GM08714 (cell line): ENCODE measurements around the gene SLC7A5.
"Not testable (repeated sequence)": the region's sequence is repeated elsewhere in the genome, so short reads cannot be mapped to it uniquely, and the experiment has no call there.

Source experiments
- H3K4me3 ChIP-seq: fragments of 200-500 bp; sonication (Bioruptor generic); 2 replicates; pipeline ENCODE4 v1.5.1; 2014; ENCODE audit warnings: mild to moderate bottlenecking, low read length, inconsistent platforms
- ZNF274 ChIP-seq: IDR thresholded peaks from 2 replicates; pipeline ENCODE4 v1.6.1; 2012; ENCODE audit warnings: mild to moderate bottlenecking, low read depth, low read length

The SLC7A5 gene

DNA sequence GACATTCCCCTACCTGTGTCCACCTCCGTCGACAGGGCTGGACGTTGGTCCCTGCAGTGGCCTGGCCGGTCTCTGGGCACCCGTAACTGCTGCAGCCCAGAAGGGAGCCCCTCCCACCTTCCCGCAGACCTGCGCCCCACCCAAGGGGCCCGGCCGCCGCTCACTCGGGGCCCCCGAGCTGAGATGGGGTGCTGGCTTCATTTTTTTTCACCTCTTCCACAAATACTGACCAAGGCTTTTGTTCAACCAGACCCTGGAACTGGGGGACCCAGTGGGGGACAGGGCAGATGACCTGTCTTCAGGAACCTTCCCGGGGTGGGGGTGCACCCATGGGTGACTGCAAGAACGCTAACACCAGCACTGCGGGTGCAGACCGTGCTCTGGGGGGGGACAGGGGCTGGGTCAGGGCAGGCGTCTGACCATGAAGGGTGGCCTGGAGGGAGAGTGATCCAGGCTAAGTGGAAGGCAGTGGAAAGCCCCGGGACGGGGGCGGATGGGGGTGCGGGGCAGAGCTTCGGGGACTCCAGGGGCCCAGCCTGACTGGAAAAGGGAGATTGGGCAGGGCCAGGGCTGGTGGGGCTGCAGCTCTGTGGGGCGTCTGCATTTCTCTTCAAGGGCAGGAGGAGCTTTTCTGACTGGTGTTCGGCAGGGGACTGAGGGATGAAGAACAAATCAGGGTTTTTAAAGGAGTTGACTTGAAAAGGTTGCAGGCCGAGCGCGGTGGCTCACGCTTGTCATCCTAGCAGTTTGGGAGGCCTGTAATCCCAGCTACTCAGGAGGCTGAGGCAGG lies 42.3 kb downstream of the SLC7A5 start:
- no peak for TF ChIP-seq ZNF274
- H3K4me3 ChIP-seq = no peak overlapping the region

- H3K4me3 ChIP-seq = not testable (repeated sequence)
Observed at GRCh38 chr16:87826407-87826797, 42.9 kb downstream of the SLC7A5 start.

DNA sequence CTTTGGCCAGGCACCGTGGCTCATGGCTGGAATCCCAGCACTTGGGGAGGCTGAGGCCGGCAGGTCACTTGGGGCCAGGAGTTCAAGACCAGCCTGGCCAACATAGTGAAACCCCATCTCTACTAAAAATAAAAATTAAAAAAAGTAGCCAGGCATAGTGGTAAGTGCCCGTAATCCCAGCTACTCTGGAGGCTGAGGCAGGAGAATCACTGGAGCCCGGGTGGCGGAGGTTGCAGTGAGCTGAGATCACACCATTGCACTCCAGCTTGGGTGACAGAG lies 43.5 kb downstream of the SLC7A5 start:
- H3K4me3 ChIP-seq = not testable (repeated sequence)

DNA sequence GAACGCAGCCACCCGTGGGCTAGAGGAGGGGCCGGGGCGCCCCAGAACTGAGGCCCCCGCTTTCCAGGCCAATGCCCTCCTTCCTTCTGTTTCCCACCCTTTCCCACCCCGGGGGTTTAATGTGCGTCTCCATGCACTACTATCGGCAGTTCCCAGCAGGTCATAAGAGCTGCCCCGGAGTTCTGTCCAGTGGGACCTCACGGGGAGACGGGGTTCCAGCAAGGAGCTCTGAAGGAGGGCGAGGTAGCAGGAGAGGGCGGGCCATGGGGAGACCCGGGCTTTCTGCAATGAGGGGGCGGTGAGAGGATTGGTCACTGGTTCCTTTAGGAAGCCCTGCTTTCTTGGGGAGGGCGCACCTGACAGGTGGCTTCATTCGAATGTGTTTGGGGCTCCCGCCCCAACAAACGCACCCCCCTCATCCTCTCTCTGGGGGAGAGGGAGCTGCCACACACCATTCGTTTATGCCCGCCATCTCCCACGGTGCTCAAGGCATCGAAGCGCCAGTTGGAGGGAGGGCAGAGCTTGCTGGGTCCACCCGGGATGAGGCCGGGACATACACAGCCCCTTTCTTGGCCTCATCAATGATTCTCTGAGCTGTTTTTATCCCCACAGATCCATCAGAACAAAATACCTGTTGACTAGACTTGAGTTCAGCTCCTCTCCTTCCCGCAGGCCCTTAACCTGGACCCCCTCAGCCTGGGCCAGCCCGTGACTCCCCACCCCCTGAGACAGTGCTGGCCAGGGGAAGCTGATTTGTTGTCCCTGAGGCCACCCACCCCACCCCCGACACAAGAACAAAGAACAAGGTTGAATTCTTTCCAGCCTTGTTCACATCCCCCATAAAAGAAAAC lies 44.1 kb downstream of the SLC7A5 start:
- no peak for TF ChIP-seq ZNF274
- H3K4me3 ChIP-seq = no peak overlapping the region

DNA sequence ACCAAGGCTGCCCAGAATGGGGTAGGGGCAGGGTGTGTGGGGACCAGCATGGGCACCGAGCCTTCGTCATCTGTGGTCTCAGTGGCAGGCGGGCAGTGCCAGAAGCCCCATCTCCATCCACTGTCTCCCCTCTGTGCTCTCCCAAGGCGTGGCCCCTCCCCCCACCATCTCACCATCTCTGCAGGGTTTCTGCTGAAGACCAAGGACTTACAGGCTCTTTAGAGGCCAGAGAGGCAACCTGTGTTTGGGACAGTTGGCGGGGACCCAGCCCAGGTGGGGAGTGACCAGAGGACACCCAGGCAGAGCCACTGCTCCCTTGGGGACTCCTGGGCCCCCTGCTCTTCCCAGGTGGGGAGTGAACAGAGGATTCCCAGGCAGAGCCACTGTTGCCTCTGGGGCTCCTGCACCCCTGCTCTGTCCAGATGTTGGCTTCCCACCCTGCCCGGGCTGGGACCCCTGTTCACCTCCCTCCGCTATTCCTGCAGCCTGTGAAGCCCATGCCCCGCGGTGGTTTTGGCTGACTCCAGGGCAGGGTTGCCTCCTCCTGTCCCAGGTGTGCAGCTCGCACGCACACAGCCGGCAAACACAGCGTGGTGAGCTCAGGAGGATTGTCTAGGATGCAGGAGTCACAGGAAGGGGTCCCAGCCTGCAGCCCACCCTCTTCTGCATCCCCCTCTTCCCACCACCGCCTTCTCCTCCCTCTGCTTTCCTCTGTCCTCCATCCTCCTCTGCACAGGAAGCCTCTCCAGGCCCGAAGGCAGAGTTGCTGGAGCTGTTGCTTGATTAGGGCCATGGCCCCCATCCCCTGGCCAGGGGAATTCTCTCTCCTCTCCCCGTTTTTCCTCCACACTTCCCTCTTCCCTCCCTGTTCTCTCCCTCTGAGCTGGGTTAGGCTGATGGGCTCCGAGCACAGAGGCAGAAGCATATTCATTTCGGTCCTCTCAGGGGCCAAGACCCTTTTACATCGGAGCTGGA lies 45.0 kb downstream of the SLC7A5 start:
- H3K4me3 ChIP-seq = no peak overlapping the region
- TF ChIP-seq ZNF274 = no peak

DNA sequence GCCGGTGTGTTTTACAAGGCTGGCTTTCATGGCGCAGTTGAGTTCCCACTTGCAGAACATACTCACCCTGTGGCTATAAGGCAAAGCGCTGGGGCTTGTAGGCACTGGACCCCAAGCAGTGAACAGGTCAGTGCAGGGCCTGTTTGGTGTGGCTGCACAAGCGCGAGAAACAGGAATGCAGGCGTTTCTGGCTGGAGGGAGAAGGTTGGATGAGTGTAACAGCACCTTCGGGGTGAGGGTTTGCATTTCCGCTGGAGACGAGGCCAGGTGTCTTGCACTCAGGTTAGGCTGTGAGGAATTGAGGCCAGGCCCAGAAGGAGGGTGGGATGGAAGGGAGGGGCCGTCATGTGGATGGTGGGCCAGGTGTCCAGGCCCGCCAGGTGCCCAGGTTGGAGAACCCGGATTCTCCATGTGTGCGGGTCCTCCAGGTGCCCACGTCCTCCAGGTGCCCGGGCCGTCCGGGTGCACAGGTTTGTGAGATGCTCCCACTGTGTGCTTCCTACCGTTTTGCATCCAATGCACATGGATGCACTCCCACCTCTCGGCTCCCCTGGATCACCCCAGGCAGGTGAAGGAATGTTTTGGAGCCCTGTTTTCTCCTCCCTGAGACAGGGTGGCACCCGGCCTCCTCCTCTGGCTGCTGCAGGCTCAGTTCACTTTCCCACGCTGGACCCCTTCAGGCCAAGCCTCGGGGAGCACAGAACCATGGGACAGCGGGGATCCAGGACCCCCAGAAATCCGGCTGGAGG lies 46.0 kb downstream of the SLC7A5 start:
- TF ChIP-seq ZNF274 = no peak
- no peak overlapping the region for H3K4me3 ChIP-seq

GRCh38 chr16:87822108-87822970 lies 47.0 kb downstream of the SLC7A5 start:
- no peak overlapping the region for H3K4me3 ChIP-seq
- TF ChIP-seq ZNF274 = no peak

DNA sequence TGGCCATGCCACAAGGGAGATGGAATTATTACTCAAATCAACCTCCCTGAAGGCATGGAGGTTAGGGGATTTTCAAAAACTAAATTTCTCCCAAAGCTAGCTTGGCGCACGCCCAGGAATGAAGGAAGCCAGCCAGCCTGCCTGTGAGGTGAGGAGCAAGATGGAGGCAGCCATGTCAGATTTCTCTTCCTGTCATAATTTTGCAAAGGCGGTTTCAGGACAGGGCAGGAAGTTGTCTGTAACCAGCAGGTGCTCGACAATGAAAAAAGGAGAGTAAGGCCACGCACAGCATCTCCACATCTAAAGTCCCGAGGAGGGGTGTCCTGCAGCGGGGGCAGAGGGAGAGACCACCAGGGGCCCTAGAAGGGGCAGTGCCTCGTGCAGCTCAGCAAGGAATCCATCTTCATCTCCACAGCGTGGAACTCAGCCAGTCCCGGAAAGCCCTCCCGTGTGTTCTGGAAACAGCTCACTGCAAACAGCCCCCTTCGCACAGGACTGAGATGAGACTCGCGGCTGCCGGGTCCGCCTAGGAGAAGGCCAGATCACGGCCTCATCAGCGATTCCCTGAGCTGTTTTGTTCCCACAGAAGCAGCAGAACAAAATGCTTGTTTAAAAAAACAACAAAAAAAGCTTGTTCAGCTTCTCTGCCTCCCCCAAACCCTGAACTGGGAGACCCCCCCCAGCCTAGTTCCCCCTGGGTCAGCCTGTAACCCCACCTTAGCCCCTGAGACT lies 47.8 kb downstream of the SLC7A5 start:
- TF ChIP-seq ZNF274 = no peak

GRCh38 chr16:87819983-87820382 lies 49.3 kb downstream of the SLC7A5 start:
- TF ChIP-seq ZNF274 = no peak

More for the DNA sequence above, 47.8 kb downstream of the SLC7A5 start:
- H3K4me3 ChIP-seq = no peak overlapping the region

GRCh38 chr16:87819282-87819681 lies 50.0 kb downstream of the SLC7A5 start:
- TF ChIP-seq ZNF274 = no peak
- no peak overlapping the region for H3K4me3 ChIP-seq

More at GRCh38 chr16:87819983-87820382, 49.3 kb downstream of the SLC7A5 start:
- no peak overlapping the region for H3K4me3 ChIP-seq

DNA sequence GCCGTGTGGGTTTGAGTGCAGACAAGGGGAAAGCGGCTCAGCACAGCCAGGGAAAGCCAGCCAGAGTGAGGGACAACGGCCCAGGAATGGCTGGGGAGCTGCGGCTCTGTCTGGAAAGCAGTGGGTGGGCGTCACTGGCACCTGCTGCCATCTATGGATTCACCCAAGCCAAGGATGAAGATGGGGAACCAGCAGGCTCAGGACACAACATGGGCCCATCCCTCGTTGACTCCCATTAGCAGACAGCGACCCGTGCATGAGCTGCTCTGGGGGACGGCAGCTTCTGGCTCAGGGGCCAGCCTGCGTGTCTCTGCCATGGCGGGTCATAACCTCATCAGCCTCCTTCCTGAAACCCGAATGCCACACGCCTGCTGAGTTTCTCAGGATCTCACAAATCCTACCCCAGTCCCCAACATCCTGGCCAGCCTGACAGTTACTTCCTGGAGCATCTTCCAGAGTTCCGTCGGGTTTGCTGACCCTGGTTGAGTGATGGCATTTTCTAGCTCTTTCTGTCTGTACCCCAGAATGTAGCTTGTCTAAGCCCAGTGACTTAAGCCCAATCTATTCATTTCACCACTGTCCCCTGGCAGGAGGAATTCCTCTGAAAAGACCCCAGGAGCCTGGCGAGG lies 50.7 kb downstream of the SLC7A5 start:
- no peak overlapping the region for H3K4me3 ChIP-seq
- no peak for TF ChIP-seq ZNF274

- no peak for TF ChIP-seq ZNF274
- no peak overlapping the region for H3K4me3 ChIP-seq
Observed at GRCh38 chr16:87817910-87818309, 51.4 kb downstream of the SLC7A5 start.

- H3K4me3 ChIP-seq = not testable (repeated sequence)
Observed at GRCh38 chr16:87817370-87817769, 51.9 kb downstream of the SLC7A5 start.
